Measurements from ENCODE around the gene SEMA3B.
"Not testable (repeated sequence)": the region's sequence is repeated elsewhere in the genome, so short reads cannot be mapped to it uniquely, and the experiment has no call there.

Gene SEMA3B

GRCh38 chr3:50268703-50269451 lies at the start of gene SEMA3B:
Gene SEMA3B, plus strand, starts transcription at chr3:50269147. Its CDS starts 94 bp downstream, at chr3:50269241.
- no peak for ATAC-seq

GRCh38 chr3:50219285-50219684 lies 49.7 kb upstream of the SEMA3B start:
- ATAC-seq: no peak

- no peak for ATAC-seq
Observed at GRCh38 chr3:50220109-50220508, 48.8 kb upstream of the SEMA3B start.

- no peak for ATAC-seq
Observed at GRCh38 chr3:50221051-50221410, 47.9 kb upstream of the SEMA3B start.

GRCh38 chr3:50221411-50222168 lies 47.4 kb upstream of the SEMA3B start:
- no peak for ATAC-seq

GRCh38 chr3:50222169-50222528 lies 46.8 kb upstream of the SEMA3B start:
- ATAC-seq: no peak

GRCh38 chr3:50224639-50225038 lies 44.3 kb upstream of the SEMA3B start:
- no peak for ATAC-seq

- ATAC-seq: peak; percentile 5 to 15
Observed at GRCh38 chr3:50226888-50227389, 42.0 kb upstream of the SEMA3B start.

- peak; percentile 87 for ATAC-seq
Observed at GRCh38 chr3:50227390-50228183, 41.4 kb upstream of the SEMA3B start.

GRCh38 chr3:50228184-50228763 lies 40.7 kb upstream of the SEMA3B start:
- not testable (repeated sequence) for ATAC-seq

GRCh38 chr3:50229490-50229889 lies 39.5 kb upstream of the SEMA3B start:
- no peak for ATAC-seq

GRCh38 chr3:50230104-50230793 lies 38.7 kb upstream of the SEMA3B start:
- ATAC-seq: no peak

- no peak for ATAC-seq
Observed at GRCh38 chr3:50230794-50231125, 38.2 kb upstream of the SEMA3B start.

- no peak for ATAC-seq
Observed at GRCh38 chr3:50231581-50231980, 37.4 kb upstream of the SEMA3B start.

GRCh38 chr3:50232303-50232702 lies 36.6 kb upstream of the SEMA3B start:
- no peak for ATAC-seq

GRCh38 chr3:50233176-50233575 lies 35.8 kb upstream of the SEMA3B start:
- ATAC-seq: no peak

- ATAC-seq: peak; percentile 94 to 95
Observed at GRCh38 chr3:50235716-50236483, 33.0 kb upstream of the SEMA3B start, which contains the start of gene GNAI2. Gene GNAI2, plus strand, starts transcription at chr3:50236204. Its CDS starts 132 bp downstream, at chr3:50236336.

GRCh38 chr3:50236484-50237132 lies 32.3 kb upstream of the SEMA3B start:
- ATAC-seq: no peak

GRCh38 chr3:50237133-50237651 lies 31.8 kb upstream of the SEMA3B start:
- ATAC-seq: no peak

- ATAC-seq: peak; percentile 50 to 52
Observed at GRCh38 chr3:50237754-50238548, 31.0 kb upstream of the SEMA3B start.

Data from activated CD4-positive, CD25-positive, alpha-beta regulatory T cell treated with anti-CD3 and anti-CD28 coated beads, Interleukin-2, amount 50 U/mL, for 24 hours (primary cell).